ENCODE measurements around the gene EPS8.

The EPS8 gene

DNA sequence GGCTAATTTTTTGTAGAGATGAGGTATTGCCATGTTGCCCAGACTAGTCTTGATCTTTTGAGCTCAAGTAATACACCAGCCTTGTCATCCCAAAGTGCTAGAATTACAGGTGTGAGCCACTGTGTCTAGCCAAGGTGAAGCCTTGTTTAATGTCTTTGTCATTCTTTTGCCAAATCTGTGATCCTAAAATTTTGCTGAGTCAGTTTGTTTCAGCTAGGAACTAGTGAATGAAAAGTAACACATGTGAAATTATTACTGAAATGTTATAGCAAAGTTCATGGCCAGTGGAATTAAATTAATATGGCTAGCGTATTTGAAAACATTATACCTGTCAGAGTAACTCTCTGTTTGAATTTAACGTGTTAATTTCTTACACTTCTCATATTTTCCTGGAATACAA, 26.5 kb upstream of the EPS8 start:
- H3K27me3 ChIP-seq (ENCODE audit: insufficient read depth, low read length, poor library complexity, severe bottlenecking), result no peaks in the 10 kb centered on the region
- H3K4me2 ChIP-seq (ENCODE audit: low read depth, low read length, poor library complexity, severe bottlenecking), result no peak overlapping the region
- no peaks in the 10 kb centered on the region for H3K79me2 ChIP-seq (ENCODE audit: insufficient read depth, low read length)
- H3K9ac ChIP-seq (ENCODE audit: low read depth, low read length, poor library complexity, severe bottlenecking), result no peak overlapping the region
- no peaks in the 10 kb centered on the region for H3K4me1 ChIP-seq (ENCODE audit: insufficient read depth, low read length, poor library complexity, severe bottlenecking)
- H4K20me1 ChIP-seq (ENCODE audit: insufficient read depth, low read length, poor library complexity, severe bottlenecking), result no peaks in the 10 kb centered on the region
- H3K9me3 ChIP-seq (ENCODE audit: insufficient read depth, low read depth, low read length), result no peaks in the 10 kb centered on the region
- H3K4me3 ChIP-seq (ENCODE audit: low read length, poor library complexity, severe bottlenecking), result no peak overlapping the region
- H3K36me3 ChIP-seq (ENCODE audit: insufficient read depth, low read length), result no peaks in the 10 kb centered on the region
- H2AFZ ChIP-seq (ENCODE audit: low read length), result no peak overlapping the region
- H3F3A ChIP-seq (ENCODE audit: low read depth), result no peaks in the 10 kb centered on the region
- no peak for TF ChIP-seq EZH2phosphoT487 (IDR thresholded peaks at IDR 0.05; ENCODE audit: borderline replicate concordance)
- TF ChIP-seq, protein P1, sequence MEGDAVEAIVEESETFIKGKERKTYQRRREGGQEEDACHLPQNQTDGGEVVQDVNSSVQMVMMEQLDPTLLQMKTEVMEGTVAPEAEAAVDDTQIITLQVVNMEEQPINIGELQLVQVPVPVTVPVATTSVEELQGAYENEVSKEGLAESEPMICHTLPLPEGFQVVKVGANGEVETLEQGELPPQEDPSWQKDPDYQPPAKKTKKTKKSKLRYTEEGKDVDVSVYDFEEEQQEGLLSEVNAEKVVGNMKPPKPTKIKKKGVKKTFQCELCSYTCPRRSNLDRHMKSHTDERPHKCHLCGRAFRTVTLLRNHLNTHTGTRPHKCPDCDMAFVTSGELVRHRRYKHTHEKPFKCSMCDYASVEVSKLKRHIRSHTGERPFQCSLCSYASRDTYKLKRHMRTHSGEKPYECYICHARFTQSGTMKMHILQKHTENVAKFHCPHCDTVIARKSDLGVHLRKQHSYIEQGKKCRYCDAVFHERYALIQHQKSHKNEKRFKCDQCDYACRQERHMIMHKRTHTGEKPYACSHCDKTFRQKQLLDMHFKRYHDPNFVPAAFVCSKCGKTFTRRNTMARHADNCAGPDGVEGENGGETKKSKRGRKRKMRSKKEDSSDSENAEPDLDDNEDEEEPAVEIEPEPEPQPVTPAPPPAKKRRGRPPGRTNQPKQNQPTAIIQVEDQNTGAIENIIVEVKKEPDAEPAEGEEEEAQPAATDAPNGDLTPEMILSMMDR (conservative IDR thresholded peaks at IDR 0.05; ENCODE audit: low read length), result no peak
- H3K9me2 ChIP-seq (replicated peaks; ENCODE audit: low read depth, low read length), result no peaks in the 10 kb centered on the region

DNA sequence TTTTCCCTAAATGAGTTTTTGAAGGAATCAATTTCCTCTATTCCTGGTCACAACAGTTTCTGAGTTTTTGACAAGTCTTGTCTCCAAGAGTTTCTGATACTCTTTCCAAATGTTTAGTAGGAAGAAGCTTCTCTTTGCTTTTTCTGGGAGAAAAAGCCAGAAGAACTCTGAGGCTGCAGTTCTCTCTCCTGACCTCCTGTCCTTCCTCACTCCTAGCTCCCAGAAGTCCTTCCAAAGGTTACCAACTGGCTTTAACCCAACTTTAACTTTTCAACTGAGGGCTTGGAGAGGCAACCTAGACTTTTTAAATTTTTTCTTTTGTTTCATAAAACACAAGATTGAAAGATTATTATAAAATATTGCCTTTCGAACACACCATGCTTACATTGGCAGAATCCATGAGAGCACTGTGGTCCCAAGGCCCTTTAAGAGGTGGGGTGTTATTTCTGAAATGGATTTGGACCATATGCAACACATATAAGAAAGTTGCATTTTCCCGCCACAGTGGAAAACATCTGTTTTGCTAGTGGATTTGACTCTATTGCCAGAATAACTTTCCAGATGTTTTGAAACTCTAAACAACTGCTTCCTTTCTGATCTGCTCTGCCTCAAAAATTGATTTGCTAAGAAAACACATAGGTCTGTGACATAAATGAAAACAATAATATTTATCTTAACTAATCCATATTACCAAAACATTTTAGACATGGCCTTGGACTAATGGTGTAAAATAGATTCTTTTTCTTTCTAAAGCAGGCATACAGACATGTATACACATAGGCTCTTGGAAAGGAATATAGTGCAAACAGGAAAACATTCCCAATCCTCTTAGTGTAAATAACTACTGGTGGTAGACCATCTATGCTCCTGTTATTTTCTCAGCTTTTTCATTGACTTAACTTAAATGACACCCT, 22.3 kb upstream of the EPS8 start:
- H3K79me2 ChIP-seq (ENCODE audit: insufficient read depth, low read length), result no peaks in the 10 kb centered on the region
- H3K4me2 ChIP-seq (ENCODE audit: low read depth, low read length, poor library complexity, severe bottlenecking), result no peak overlapping the region
- H3K9me3 ChIP-seq (ENCODE audit: insufficient read depth, low read depth, low read length), result no peaks in the 10 kb centered on the region
- no peak overlapping the region for H2AFZ ChIP-seq (ENCODE audit: low read length)
- H3K4me1 ChIP-seq (ENCODE audit: insufficient read depth, low read length, poor library complexity, severe bottlenecking), result no peaks in the 10 kb centered on the region
- H3F3A ChIP-seq (ENCODE audit: low read depth), result no peaks in the 10 kb centered on the region
- H3K4me3 ChIP-seq (ENCODE audit: low read length, poor library complexity, severe bottlenecking), result no peak overlapping the region
- no peaks in the 10 kb centered on the region for H4K20me1 ChIP-seq (ENCODE audit: insufficient read depth, low read length, poor library complexity, severe bottlenecking)
- TF ChIP-seq, protein P1 (conservative IDR thresholded peaks at IDR 0.05; ENCODE audit: low read length), result no peak
- no peak for TF ChIP-seq EZH2phosphoT487 (IDR thresholded peaks at IDR 0.05; ENCODE audit: borderline replicate concordance)
- H3K36me3 ChIP-seq (ENCODE audit: insufficient read depth, low read length), result no peaks in the 10 kb centered on the region
- no peak overlapping the region for H3K9ac ChIP-seq (ENCODE audit: low read depth, low read length, poor library complexity, severe bottlenecking)
- no peaks in the 10 kb centered on the region for H3K9me2 ChIP-seq (replicated peaks; ENCODE audit: low read depth, low read length)
- no peaks in the 10 kb centered on the region for H3K27me3 ChIP-seq (ENCODE audit: insufficient read depth, low read length, poor library complexity, severe bottlenecking)

DNA sequence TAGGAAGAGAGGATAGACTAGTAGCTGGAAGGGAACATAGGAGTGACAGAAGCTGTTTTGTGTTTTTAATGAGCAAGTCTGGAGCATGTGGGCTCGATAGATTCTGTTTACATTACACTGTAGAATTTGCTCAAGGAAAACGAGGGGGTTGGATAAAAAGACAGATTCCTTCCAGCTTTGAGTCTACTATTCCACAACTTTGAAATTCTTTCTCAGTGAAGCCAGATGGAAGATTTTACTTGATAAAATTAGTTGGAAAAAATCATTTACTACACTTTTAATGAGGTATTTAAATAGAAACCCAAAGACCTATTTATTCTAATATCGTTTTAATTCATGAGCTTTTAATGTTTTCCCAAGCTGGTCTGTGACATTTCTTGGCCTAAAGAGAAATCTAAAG, 19.5 kb upstream of the EPS8 start:
- no peak for TF ChIP-seq EZH2phosphoT487 (IDR thresholded peaks at IDR 0.05; ENCODE audit: borderline replicate concordance)
- TF ChIP-seq, protein P1 (conservative IDR thresholded peaks at IDR 0.05; ENCODE audit: low read length), result no peak
- Histone ChIP-seq H4K20me1 (ENCODE audit: insufficient read depth, low read length, poor library complexity, severe bottlenecking) (no peaks in the 10 kb centered on the region), H3K4me1 (ENCODE audit: insufficient read depth, low read length, poor library complexity, severe bottlenecking) (no peaks in the 10 kb centered on the region), H3K4me2 (ENCODE audit: low read depth, low read length, poor library complexity, severe bottlenecking) (no peak overlapping the region), H2AFZ (ENCODE audit: low read length) (no peak overlapping the region), H3K9me2 (replicated peaks; ENCODE audit: low read depth, low read length) (no peaks in the 10 kb centered on the region), H3K27me3 (ENCODE audit: insufficient read depth, low read length, poor library complexity, severe bottlenecking) (no peaks in the 10 kb centered on the region), H3K36me3 (ENCODE audit: insufficient read depth, low read length) (no peaks in the 10 kb centered on the region), H3K9ac (ENCODE audit: low read depth, low read length, poor library complexity, severe bottlenecking) (no peak overlapping the region), H3K9me3 (ENCODE audit: insufficient read depth, low read depth, low read length) (no peaks in the 10 kb centered on the region), H3K4me3 (ENCODE audit: low read length, poor library complexity, severe bottlenecking) (no peak overlapping the region), H3K79me2 (ENCODE audit: insufficient read depth, low read length) (no peaks in the 10 kb centered on the region), H3F3A (ENCODE audit: low read depth) (no peaks in the 10 kb centered on the region)
